ENCODE results near the gene ITIH5.
"Not testable (repeated sequence)": the region's sequence is repeated elsewhere in the genome, so short reads cannot be mapped to it uniquely, and the experiment has no call there.

Gene ITIH5

DNA sequence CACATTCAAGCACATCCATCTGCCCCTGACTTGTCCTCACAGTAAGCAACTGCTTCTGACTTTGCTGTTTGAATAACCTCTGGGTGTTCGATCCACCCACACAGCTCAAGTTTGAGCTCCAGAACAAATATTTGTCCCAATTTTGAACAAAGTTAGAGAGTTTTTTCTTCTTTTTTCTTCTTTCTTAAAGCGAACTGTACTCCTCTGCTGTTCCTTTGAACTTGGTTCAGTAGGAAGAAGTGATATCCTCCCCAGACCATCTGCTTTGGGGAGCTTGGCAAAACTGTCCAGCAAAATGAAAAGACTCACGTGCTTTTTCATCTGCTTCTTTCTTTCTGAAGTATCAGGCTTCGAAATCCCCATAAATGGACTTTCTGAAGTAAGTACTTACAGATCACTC, 36.4 kb upstream of the ITIH5 start, which contains the start of gene ITIH2:
Gene ITIH2, plus strand, starts transcription at position 177 of the 400 bp plus-strand sequence. Its CDS starts 119 bp downstream, at position 296.
- no peak within 1 kb of the TSS for H3K4me3 ChIP-seq (ENCODE audit: low read depth, low read length)
- H3K27me3 ChIP-seq (ENCODE audit: control insufficient read depth, insufficient read depth, low read length) = no peaks in the 10 kb centered on the region
- H3K9me3 ChIP-seq (ENCODE audit: control insufficient read depth, insufficient read depth, low read depth, low read length) = no peaks in the 10 kb centered on the region
- no peaks in the 10 kb centered on the region for H3K36me3 ChIP-seq (ENCODE audit: control insufficient read depth, insufficient read depth, low read length)
- H3K9ac ChIP-seq (ENCODE audit: low read length) = no peak within 1 kb of the TSS
- H3K4me1 ChIP-seq (ENCODE audit: control insufficient read depth, insufficient read depth, low read length) = no peaks in the 10 kb centered on the region
- no peak within 1 kb of the TSS for H3K27ac ChIP-seq (ENCODE audit: low read depth, low read length)

DNA sequence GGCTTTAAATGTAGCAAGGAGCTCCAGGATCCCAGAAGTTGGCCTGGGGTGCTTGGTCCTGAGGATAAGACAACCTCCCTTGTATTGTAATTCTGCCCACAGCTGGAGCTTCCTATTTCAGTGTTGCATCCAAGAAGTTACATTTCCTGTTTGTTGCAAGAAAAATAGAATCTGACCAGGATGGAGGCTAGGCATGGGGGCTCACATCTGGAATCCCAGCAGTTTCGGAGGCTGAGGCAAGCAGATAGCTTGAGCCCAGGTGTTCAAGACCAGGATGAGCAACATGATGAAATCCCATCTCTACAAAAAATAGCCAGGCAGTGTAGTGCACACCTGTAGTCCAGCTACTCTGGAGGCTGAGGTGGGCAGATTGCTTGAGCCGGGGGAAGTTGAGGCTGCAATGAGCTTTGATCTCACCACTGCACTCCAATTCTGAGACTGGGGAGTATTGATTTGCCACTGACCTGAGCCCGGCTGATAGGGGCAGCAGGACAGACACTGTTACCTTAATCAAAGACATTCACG, 35.6 kb upstream of the ITIH5 start:
- Histone ChIP-seq H3K27ac (ENCODE audit: low read depth, low read length) (no peak overlapping the region), H3K36me3 (ENCODE audit: control insufficient read depth, insufficient read depth, low read length) (no peaks in the 10 kb centered on the region), H3K4me3 (ENCODE audit: low read depth, low read length) (no peak overlapping the region), H3K27me3 (ENCODE audit: control insufficient read depth, insufficient read depth, low read length) (no peaks in the 10 kb centered on the region), H3K4me1 (ENCODE audit: control insufficient read depth, insufficient read depth, low read length) (no peaks in the 10 kb centered on the region), H3K9ac (ENCODE audit: low read length) (no peak overlapping the region), H3K9me3 (ENCODE audit: control insufficient read depth, insufficient read depth, low read depth, low read length) (no peaks in the 10 kb centered on the region)

DNA sequence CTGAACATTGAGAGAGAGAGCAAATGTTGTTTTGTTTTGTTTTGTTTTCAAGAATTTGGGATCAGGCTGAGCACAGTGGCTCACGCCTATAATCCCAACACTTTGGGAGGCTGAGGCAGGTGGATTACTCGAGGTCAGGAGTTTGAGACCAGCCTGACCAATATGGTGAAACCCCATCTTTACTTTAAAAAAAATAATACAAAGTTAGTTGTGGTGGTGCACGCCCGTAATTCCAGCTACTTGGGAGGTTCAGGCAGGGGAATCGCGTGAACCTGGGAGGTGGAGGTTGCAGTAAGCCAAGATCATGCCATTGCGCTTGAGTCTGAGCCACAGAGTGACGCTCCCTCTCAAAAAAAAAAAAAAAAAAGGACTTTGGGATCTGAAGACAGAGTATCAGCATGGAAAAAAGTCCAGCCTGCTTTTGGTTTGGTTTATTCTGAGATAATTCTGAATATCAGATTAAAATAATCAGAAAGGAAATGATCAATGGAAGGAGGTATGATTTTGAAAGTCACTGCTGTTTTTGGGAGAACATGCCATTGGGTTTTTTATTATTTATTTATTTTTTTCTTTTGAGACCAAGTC, 34.5 kb upstream of the ITIH5 start:
- H3K4me3 ChIP-seq (ENCODE audit: low read depth, low read length) = no peak overlapping the region
- H3K9me3 ChIP-seq (ENCODE audit: control insufficient read depth, insufficient read depth, low read depth, low read length) = no peaks in the 10 kb centered on the region
- H3K36me3 ChIP-seq (ENCODE audit: control insufficient read depth, insufficient read depth, low read length) = no peaks in the 10 kb centered on the region
- no peak overlapping the region for H3K9ac ChIP-seq (ENCODE audit: low read length)
- H3K27ac ChIP-seq (ENCODE audit: low read depth, low read length) = no peak overlapping the region
- no peaks in the 10 kb centered on the region for H3K27me3 ChIP-seq (ENCODE audit: control insufficient read depth, insufficient read depth, low read length)
- H3K4me1 ChIP-seq (ENCODE audit: control insufficient read depth, insufficient read depth, low read length) = no peaks in the 10 kb centered on the region

DNA sequence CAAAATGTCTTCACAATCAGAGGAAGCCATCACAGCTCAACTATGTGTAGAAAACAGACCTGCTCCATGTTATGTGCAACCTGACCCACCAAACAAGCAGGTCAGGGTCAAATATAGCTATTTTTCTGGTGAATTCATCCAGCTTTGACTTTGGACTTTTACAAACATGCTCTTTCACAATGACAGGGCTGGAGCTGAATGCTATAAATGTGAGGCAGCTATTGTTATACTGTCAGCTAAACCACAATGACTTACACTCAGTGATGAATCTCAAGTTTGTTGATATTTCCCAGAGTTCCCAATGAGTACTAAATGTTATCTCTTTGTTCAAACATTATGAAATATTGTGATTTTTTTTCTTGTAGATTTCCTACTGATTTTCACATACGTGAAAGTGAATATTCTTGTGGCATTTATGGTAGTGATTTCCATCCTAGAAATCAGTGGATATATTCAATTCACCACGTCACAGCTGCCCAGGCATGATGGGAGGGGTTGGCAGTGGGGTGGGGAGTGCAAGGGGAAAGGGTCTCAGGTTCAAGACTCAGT, 33.9 kb upstream of the ITIH5 start:
- no peaks in the 10 kb centered on the region for H3K9me3 ChIP-seq (ENCODE audit: control insufficient read depth, insufficient read depth, low read depth, low read length)
- no peak overlapping the region for H3K27ac ChIP-seq (ENCODE audit: low read depth, low read length)
- no peak overlapping the region for H3K4me3 ChIP-seq (ENCODE audit: low read depth, low read length)
- H3K4me1 ChIP-seq (ENCODE audit: control insufficient read depth, insufficient read depth, low read length) = no peaks in the 10 kb centered on the region
- no peaks in the 10 kb centered on the region for H3K27me3 ChIP-seq (ENCODE audit: control insufficient read depth, insufficient read depth, low read length)
- no peak overlapping the region for H3K9ac ChIP-seq (ENCODE audit: low read length)
- H3K36me3 ChIP-seq (ENCODE audit: control insufficient read depth, insufficient read depth, low read length) = no peaks in the 10 kb centered on the region

- Histone ChIP-seq H3K9me3 (ENCODE audit: control insufficient read depth, insufficient read depth, low read depth, low read length) (peaks cover 11% of the 10 kb centered on the region), H3K4me3 (ENCODE audit: low read depth, low read length) (no peak overlapping the region), H3K27ac (ENCODE audit: low read depth, low read length) (no peak overlapping the region), H3K27me3 (ENCODE audit: control insufficient read depth, insufficient read depth, low read length) (no peaks in the 10 kb centered on the region), H3K9ac (ENCODE audit: low read length) (no peak overlapping the region), H3K36me3 (ENCODE audit: control insufficient read depth, insufficient read depth, low read length) (no peaks in the 10 kb centered on the region), H3K4me1 (ENCODE audit: control insufficient read depth, insufficient read depth, low read length) (no peaks in the 10 kb centered on the region)
Observed at GRCh38 chr10:7697426-7697825, 30.7 kb upstream of the ITIH5 start.

DNA sequence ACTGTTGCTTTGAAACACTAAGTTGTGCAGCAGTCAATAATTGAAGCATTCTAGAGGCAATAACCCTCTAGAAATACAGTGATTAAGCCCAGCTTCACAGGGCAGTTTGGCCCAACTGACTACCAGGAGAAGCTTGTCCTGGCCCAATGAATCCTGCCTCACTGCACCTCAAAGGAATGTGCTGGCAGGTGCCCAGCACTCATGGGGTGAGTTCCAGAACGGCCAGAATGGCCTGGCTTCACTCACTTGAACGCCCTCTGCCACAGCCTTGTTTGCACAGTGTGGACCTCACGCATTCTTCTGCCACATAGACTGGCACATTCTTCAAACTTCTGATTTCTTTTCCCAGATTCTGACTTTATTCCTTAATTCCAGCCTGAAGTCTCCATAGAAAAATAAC, 29.8 kb upstream of the ITIH5 start:
- H3K4me3 ChIP-seq (ENCODE audit: low read depth, low read length) = no peak overlapping the region
- no peak overlapping the region for H3K9ac ChIP-seq (ENCODE audit: low read length)
- no peak overlapping the region for H3K27ac ChIP-seq (ENCODE audit: low read depth, low read length)
- no peaks in the 10 kb centered on the region for H3K27me3 ChIP-seq (ENCODE audit: control insufficient read depth, insufficient read depth, low read length)
- H3K9me3 ChIP-seq (ENCODE audit: control insufficient read depth, insufficient read depth, low read depth, low read length) = peaks cover 20% of the 10 kb centered on the region
- no peaks in the 10 kb centered on the region for H3K36me3 ChIP-seq (ENCODE audit: control insufficient read depth, insufficient read depth, low read length)
- no peaks in the 10 kb centered on the region for H3K4me1 ChIP-seq (ENCODE audit: control insufficient read depth, insufficient read depth, low read length)

DNA sequence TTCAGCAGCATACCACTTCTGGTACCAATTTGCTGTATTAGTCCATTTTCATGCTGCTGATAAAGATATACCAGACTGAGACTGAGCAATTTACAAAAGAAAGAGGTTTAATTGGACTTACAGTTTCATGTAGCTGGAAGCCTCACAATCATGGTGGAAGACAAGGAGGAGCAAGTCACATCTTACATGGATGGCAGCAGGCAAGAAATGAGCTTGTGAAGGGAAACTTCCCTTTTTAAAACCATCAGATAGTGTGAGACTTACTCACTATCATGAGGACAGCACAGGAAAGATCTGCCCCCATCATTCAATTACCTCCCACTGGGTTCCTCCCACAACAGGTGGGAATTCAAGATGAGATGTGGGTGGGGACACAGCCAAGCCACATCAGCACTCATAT, 26.4 kb upstream of the ITIH5 start:
- H3K9ac ChIP-seq (ENCODE audit: low read length); H3K36me3 ChIP-seq (ENCODE audit: control insufficient read depth, insufficient read depth, low read length); H3K4me1 ChIP-seq (ENCODE audit: control insufficient read depth, insufficient read depth, low read length); H3K27me3 ChIP-seq (ENCODE audit: control insufficient read depth, insufficient read depth, low read length); H3K27ac ChIP-seq (ENCODE audit: low read depth, low read length); H3K4me3 ChIP-seq (ENCODE audit: low read depth, low read length): not testable (repeated sequence)
- peaks cover 41% of the 10 kb centered on the region for H3K9me3 ChIP-seq (ENCODE audit: control insufficient read depth, insufficient read depth, low read depth, low read length)

DNA sequence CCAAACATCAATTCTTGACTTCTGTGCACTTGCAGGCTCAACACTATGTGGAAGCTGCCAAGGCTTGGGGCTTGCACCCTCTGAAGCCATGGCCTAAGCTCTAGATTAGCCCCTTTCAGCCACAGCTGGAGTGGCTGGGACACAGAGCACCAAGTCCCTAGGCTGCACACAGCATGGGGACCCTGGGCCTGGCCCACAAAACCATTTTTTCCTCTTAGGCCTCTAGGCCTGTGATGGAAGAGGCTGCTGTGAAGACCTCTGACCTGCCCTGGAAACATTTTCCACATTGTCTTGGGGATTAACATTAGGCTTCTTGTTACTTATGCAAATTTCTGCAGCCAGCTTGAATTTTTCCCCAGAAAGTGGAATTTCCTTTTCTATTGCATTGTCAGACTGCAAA, 25.6 kb upstream of the ITIH5 start:
- H3K36me3 ChIP-seq (ENCODE audit: control insufficient read depth, insufficient read depth, low read length); H3K27me3 ChIP-seq (ENCODE audit: control insufficient read depth, insufficient read depth, low read length): not testable (repeated sequence)
- H3K9me3 ChIP-seq (ENCODE audit: control insufficient read depth, insufficient read depth, low read depth, low read length) = peaks cover 41% of the 10 kb centered on the region

GRCh38 chr10:7690885-7691597, 24.3 kb upstream of the ITIH5 start:
- peaks cover 41% of the 10 kb centered on the region for H3K9me3 ChIP-seq (ENCODE audit: control insufficient read depth, insufficient read depth, low read depth, low read length)
- H3K36me3 ChIP-seq (ENCODE audit: control insufficient read depth, insufficient read depth, low read length); H3K27me3 ChIP-seq (ENCODE audit: control insufficient read depth, insufficient read depth, low read length); H3K9ac ChIP-seq (ENCODE audit: low read length); H3K27ac ChIP-seq (ENCODE audit: low read depth, low read length); H3K4me3 ChIP-seq (ENCODE audit: low read depth, low read length); H3K4me1 ChIP-seq (ENCODE audit: control insufficient read depth, insufficient read depth, low read length): not testable (repeated sequence)

More for the DNA sequence above, 25.6 kb upstream of the ITIH5 start:
- H3K4me3 ChIP-seq (ENCODE audit: low read depth, low read length); H3K9ac ChIP-seq (ENCODE audit: low read length); H3K27ac ChIP-seq (ENCODE audit: low read depth, low read length); H3K4me1 ChIP-seq (ENCODE audit: control insufficient read depth, insufficient read depth, low read length): not testable (repeated sequence)

DNA sequence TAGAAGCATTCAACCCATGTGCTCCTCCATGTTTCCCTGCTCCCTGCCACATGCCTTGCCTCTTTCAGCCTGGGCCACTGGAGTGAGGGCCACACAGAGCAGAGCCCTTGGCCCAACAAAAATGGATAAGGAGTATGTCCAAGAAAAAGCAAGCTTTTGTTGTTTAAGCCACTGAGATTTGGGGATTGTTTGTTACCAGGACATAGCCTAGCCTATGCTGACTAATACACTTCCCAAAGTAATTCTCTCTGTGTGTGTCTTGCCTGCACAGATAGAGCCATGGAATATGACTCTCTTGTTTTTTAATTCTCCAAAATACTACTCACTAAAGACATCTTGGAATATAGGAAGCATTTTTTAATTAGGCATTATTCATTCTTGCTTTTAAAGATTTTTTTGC, 22.8 kb upstream of the ITIH5 start:
- no peaks in the 10 kb centered on the region for H3K27me3 ChIP-seq (ENCODE audit: control insufficient read depth, insufficient read depth, low read length)
- H3K9me3 ChIP-seq (ENCODE audit: control insufficient read depth, insufficient read depth, low read depth, low read length) = peaks cover 41% of the 10 kb centered on the region
- no peaks in the 10 kb centered on the region for H3K36me3 ChIP-seq (ENCODE audit: control insufficient read depth, insufficient read depth, low read length)
- no peaks in the 10 kb centered on the region for H3K4me1 ChIP-seq (ENCODE audit: control insufficient read depth, insufficient read depth, low read length)
- H3K9ac ChIP-seq (ENCODE audit: low read length) = no peak overlapping the region
- no peak overlapping the region for H3K4me3 ChIP-seq (ENCODE audit: low read depth, low read length)
- no peak overlapping the region for H3K27ac ChIP-seq (ENCODE audit: low read depth, low read length)

DNA sequence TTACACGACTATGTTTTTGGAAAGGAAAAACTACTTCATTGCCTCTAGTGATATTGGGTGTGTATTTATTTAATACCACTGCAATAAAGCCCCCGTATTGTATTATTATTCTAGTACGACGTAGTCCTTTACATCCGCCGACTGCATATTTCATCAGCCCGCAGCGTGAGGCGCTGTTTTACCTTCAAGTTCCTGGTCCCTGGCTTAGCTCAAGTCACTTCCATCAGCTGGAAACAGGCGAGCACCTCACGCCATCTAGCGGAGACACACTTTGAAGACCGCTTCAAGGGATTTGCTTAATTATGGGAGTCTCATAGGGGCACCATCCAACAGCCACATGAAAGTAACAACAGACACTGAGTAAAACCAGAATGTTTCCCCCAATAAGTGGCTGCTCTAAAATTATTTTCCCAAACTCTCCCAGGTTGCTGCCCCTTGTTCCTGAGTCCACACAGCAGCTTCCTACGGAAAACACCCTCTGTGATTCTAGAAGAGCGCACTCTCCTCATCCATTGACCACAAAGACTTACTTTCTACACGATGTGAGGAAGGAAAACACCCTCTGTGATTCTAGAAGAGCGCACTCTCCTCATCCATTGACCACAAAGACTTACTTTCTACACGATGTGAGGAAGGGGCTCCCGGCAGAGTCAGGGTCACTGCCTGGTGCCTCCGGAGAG, 20.6 kb upstream of the ITIH5 start:
- no peaks in the 10 kb centered on the region for H3K27me3 ChIP-seq (ENCODE audit: control insufficient read depth, insufficient read depth, low read length)
- H3K4me3 ChIP-seq (ENCODE audit: low read depth, low read length) = no peak overlapping the region
- no peak overlapping the region for H3K27ac ChIP-seq (ENCODE audit: low read depth, low read length)
- no peaks in the 10 kb centered on the region for H3K4me1 ChIP-seq (ENCODE audit: control insufficient read depth, insufficient read depth, low read length)
- peaks cover 29% of the 10 kb centered on the region for H3K9me3 ChIP-seq (ENCODE audit: control insufficient read depth, insufficient read depth, low read depth, low read length)
- H3K9ac ChIP-seq (ENCODE audit: low read length) = no peak overlapping the region
- no peaks in the 10 kb centered on the region for H3K36me3 ChIP-seq (ENCODE audit: control insufficient read depth, insufficient read depth, low read length)

All from HUES6 (cell line).